ENCODE results near the gene IL37.

GRCh38 chr2:112946086-112946485 lies 35.1 kb downstream of the IL37 start:
- TF ChIP-seq EZH2 (IDR thresholded peaks at IDR 0.05) (no peak), POLR2AphosphoS5 (IDR thresholded peaks at IDR 0.05; ENCODE audit: borderline replicate concordance, low read depth, low read length) (no peak)
